ENCODE measurements around the gene SLC25A47.

SLC25A47 gene

DNA sequence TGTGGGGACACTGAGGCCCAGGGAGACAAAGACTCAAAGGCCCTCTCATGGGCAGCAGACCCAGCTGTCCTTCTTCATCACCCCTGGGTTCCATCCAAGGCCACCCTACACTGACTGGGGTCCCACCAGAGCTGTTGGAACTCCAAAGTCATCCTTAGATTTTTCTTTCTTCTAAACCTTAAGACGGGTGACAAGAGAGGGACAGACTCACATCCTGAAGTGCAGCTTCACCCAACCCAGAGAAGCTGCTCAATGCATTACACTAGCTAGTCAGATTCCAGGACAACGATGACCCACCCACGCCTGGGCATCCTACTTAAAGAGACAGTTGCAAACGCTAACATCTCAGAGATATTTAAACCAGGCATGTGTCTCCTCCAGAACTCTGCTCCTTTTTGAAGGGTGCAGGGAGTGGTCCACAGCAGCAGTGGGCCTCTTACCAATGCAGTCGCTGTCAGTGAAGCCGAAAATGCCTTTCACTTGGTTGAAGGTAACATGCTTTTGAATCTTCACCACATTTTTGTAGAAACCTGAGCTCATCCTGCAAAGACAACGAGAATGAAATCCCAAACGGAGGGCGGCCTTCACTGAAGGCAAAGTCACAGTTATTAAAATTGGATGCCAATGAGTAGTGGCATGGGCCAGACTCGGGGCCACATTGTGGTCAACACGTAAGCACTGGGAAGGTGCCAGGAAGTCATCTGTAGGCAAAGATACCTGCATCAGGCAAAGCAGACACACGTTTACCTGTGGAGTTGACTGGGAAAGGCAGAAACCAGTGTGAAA is 23.4 kb downstream of the SLC25A47 start:
- DNase-seq (ENCODE audit: low spot score), result no peak

DNA sequence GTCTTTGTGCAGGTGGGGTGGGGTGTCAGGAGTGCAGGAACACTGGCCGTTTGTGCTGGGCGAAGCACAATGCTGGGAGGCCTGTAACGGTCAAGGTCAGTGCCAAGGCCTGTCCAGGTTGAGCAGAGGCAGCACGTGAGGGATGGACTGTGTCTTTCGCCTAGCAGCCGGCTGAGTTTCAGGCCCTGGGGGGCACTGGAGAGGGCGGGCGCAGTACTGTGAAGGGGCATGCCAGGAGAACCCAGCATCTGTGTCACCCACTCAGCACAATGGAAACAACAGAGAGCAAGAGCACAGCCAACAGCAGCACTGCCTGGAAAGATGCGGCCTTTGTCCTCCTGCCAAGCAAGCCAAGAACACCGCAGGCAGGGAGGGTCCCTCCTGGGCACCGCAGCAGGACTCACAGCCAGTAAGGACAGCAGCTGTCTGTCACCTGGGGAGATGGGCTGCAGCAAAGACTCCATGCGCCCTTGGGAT is 25.2 kb downstream of the SLC25A47 start:
- DNase-seq (ENCODE audit: low spot score), result no peak

DNA sequence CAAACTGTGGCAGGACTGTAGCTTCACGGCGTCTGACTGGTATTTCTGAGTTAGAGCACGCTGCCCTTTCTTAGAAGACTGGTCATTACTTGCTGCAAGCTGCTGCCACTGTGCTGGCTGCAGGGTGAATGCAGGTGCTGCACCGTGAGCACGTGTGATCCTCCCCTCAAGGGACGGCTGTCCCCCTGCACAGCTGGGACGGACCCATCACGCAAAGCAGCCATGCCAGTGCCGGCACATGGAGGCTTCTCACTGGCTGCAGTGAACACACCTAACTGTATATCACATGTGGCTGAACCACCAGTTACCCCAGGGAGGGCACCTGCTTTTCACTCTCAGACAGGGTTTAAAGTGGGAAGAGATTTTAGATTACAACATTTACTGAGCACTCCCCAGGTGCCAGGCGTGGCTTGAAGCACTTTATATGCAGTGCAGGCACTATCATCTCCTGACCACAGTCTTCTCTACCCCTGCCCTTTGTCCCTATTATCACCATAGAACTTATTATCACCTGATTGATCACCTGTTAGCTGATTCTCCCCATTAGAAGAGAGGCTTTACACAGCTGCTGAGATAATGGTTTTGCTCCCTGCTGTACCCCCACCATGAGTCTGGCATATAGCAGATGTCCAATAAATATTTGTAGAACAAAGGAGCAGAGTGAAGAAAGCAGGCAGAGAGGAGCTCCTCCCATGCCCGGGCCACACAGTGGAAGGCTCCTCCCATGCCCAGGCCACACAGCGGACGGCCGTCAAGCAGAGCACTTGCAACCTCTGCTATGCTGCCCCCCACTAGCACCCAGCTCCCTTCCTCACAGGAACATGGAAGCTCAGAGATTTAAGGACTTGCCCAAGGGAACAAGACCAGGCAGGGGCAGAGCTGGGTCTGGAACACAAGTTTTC is 25.9 kb downstream of the SLC25A47 start:
- DNase-seq (ENCODE audit: low spot score), result no peak

DNA sequence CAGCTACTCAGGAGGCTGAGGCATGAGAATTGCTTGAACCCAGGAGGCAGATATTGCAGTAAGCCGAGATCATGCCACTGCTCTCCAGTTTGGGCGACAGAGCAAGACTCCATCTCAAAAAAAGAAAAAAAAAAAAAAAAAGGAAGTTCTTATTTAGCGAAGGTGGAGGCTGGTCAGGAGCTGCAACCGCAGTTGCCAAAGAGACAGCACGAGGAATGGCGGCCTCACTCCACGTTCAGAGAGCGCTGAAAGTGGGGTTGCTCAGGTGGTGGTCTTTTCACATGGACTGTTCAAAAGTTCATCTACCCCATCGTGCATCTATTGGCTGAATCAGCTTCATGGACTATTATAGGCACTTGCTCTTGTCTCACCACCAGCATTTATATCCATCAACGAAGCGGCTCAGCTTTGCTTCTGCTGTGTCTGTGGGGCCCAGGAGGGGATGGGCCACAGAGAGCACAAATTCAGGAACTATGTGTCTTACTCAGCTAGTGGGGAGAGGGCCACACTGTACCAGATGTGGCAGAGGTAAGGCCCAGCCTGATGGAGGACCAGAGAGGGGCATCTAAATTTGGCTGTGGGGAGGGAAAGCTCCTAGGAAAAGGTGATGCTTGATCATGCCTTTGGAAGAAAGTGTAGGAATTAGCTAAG is 27.3 kb downstream of the SLC25A47 start:
- DNase-seq (ENCODE audit: low spot score), result no peak

DNA sequence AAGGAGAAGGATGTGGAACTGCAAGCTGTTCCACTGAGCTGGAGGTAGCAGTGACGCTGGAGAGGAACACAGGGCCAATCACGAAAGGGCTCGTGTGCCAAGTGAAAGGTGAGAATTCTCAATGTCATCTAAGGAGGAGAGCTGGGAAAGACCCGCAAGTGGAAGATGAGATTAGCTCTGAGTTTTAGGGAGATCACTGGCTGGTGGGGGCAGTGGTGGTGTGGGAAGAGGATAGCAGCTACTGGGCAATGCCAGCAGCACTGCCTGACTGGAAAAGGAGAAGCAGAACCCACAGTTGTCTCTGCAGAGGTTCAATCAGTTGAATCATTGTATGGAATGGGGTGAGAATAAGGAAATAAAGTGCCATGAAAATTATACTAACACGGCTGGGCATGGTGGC is 27.8 kb downstream of the SLC25A47 start:
- no peak for DNase-seq (ENCODE audit: low spot score)

DNA sequence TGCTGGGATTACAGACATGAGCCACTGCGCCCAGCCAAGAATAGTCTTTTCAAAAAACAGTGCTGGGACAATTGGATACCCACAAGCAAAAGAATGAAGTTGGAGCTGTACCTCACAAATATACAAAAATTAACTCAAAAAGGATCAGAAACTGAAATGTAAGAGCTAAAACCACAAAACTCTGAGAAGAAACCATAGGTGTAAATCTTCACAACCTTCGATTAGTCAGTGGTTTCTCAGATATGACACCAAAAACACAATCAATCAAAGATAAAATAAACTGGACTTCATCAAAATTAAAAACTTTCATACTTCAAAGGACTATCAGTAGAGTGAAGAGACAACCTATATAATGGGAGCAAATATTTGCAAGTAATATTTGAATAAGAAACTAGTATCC is 35.3 kb downstream of the SLC25A47 start:
- DNase-seq (ENCODE audit: low spot score), result no peak

DNA sequence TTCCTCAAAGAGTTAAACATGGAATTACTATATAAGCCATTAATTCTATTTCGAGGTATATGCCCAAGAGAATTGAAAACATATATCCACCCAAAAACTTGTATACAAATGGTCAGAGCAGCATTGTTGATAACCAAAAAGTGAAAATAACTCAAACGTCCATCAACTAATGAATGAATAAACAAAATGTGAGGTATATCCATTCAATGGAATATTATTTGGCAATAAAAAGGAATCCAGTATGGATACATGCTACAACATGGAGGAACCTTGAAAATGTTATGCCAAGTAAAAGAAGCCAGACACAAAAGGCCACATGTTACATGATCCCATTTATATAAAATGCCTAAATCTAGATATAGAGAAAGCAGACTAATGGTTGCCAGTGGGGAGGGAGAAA is 36.0 kb downstream of the SLC25A47 start:
- DNase-seq (ENCODE audit: low spot score), result no peak

DNA sequence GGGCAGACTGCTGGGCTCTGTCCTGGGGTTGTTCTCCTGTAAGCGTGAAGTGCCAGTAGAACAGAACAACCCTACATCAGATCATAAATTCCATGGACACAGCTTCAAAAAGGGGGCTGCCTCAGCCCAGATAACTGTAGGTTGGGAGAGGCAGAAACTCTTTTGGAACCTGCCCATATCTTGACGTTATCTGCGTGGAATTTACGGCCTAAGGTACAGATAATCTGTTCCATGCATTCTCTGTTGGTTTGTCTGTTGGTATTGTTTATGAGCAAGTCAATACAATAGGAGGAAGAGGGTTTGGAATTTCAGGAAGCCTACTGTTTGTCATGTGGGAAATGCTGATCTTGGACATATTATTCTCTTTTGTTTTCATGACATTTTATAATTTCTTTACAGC is 36.7 kb downstream of the SLC25A47 start:
- no peak for DNase-seq (ENCODE audit: low spot score)

DNA sequence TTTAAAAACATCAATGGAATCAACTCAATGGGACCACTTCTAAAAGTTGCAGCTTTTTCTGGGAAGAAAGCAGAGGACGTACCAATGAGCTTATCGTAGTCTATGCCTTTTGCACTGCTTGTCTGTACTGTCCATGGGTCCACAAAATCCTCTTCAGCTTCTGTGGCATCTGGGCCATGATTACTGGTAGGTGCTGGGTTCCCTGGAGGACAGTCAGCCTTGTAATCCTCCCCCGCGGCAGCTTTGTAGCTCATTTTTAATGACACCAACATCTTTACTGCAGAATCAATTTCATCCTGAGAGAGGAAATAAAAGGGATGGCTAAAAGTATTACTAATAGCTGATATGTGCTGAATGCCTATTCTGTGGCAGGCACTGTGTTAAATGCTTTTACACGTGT is 38.5 kb downstream of the SLC25A47 start:
- DNase-seq (ENCODE audit: low spot score), result no peak

DNA sequence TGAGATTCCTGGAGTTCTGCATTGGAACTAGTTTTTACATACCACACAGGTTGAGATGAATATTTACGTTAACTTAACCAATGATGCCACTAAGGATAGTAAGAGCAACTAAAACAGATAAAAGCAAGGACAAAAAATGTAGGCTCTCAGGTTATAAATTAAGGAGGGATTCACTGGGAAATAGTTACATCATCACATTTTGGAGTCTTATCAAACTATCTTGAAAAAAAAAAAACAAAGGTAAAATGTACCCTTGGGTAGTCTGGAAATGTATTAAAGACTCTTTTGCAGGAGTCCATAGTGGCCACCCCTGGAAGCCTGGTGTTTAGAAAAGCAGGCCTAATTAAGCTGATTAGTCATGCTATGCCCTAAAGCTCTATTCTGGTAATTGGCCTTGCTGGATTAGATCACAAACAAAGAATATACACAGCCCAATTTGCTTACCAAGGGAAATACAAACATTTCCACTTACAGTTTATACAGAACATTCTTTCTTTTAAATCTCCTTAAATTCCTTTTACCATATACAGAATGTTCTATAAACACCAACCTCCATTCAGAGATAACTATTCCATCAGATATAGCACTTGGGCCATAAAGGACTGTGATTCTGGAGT is 39.3 kb downstream of the SLC25A47 start:
- no peak for DNase-seq (ENCODE audit: low spot score)

DNA sequence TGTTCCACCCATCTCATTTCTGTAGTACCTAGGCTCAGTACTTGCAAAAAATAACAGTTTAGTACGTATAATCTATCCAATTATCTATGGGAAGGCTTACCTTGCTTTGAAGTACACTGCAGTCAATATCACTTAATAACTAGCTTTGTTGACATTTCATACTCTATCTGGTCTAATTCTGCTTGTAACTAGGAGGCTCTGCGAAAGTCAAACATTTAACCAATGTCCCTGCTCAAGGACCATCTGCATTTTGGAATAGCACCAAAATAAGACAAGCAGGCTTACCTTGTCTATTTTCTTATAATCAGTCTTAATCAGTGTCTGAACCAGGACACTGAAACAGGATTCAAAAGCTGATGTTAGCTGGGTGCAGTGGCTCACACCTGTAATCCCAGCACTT is 39.9 kb downstream of the SLC25A47 start:
- no peak for DNase-seq (ENCODE audit: low spot score)

DNA sequence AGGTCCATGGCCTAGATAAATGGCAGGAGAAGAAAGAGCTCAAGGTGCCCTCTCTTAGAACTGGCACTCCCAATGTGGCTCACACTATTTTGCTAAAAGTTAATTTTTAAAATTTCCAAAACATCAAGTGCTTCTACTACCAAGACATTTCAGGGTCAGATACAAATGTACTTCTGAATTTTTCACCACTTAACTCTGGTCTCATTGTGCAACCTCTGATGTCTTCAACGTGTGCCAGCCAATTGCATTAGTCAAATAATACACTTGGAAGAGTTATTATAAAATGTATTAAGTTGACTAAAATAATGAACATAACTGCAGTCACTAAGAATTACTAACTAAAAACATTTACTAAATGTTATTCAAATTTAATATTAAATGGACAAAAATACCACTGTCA is 41.3 kb downstream of the SLC25A47 start:
- DNase-seq (ENCODE audit: low spot score), result no peak

DNA sequence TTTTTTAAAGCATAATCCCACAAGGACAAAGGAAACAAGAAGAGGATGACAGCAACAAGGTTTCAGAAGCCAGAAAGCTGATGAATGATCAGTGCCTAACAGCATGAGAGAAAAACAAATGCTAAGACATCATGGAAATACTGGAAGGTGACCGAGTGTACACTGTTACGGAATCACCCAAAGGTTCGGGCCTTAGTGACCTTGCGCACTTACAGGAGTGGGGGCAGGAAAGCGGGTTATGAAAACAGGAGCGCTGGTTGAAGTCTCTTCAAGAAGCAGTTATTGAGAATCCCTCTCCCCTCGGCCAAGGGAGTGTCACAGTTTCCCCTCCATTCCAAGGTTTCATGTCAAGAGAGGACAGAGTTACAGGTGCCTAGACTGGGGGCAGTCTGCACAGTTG is 42.6 kb downstream of the SLC25A47 start:
- DNase-seq (ENCODE audit: low spot score), result no peak

DNA sequence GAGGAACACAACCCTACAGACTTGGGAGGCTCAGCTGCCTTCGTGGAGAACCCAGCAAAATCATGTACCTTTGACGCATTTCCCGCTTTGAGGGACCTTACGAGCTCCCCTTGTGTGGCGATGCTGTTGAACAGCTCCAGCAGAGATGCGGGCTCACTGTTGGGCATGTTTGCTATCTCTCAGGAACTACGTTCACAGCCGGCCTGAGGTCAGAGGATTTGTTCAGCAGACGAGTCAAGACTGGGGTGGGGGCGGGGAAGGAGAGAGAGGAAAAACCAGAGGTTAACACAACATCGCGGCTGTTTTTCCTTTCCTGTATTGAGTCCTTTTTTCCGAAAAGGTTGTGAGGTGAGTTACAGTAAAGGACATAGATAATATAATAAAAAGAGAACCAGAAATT is 45.9 kb downstream of the SLC25A47 start:
- DNase-seq (ENCODE audit: low spot score), result no peak

DNA sequence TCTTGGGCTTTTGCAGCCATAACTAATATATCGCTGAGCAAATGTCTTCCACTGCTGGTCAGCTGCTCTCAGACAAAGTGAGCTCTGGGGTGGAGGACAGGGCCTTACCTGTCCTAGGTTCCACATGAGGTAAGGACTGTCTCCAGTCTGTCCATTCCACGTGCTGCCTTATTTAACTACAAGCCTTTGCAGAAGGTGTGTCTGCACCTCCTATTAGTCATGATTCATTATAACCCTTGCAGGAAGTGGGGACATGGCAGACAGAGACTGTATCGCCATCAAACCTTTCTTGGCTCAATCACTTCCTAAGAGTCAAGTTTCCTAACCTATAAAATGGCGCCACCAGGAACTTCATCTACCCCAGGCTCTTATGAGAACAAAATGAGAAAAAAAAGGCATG is 46.9 kb downstream of the SLC25A47 start:
- DNase-seq (ENCODE audit: low spot score), result no peak

DNA sequence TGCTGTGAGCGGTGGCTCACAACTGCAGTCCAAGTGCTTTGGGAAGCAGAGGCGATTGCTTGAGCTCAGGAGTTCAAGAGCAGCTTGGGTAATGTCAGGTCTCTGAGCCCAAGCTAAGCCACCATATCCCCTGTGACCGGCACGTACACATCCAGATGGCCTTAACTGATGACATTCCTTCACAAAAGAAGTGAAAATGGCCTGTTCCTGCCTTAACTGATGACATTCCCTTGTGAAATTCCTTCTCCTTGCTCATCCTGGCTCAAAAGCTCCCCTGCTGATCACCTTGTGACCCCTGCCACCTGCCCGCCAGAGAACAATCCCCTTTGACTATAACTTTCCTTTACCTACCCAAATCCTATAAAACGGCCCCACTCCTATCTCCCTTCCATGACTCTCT is 48.6 kb downstream of the SLC25A47 start:
- no peak for DNase-seq (ENCODE audit: low spot score)

DNA sequence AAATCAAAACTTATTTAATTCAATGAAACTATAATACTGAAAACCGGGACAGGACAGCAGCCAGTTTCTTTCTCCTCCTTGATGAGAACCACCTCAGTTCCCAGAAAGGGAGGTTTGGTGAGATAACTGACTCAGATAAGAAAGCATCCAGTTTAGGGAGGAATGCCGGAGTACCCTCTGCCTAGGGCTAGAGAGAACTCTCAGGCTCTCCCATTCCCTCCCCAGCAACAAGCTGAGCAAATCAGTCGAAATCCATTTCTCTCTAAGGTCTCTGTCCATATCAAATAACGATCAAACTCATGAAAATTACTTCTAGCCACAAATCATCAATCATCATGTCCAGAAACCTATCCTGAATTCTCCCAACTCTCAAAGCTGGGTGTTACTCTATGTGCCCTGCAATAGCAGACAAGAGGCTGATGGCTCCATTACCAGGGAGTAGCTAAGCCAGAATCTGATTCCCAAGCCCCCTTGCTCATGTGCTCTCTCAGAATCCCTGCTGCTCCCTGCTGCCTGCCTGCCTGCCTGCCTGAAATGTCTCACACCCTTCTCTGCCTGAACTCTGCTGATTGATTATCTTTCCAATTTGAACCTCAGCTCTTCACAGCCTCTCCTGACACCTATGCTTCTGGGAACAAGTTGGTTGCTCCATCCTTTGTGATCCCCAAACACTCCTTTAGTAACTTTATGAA is 49.4 kb downstream of the SLC25A47 start:
- no peak for DNase-seq (ENCODE audit: low spot score)

DNA sequence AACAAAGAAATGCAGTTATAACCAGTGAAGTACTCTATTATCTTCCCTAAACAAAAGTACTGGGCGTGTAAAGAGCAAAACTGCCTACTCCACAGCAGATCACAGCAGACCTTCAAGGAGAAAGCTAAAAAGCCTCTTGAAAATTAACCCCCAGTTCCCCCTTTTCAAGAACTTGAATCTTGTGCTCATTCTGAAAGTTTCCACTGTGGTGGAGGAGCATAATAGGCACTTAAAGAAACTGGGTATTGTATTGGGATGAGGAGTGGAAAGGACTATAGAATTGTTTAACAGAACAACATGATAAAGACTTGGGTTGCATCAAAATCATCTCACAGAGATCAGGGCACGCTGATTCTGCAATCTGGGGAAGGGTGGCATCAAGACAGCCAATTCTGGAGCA is 51.1 kb downstream of the SLC25A47 start:
- DNase-seq (ENCODE audit: low spot score), result no peak

DNA sequence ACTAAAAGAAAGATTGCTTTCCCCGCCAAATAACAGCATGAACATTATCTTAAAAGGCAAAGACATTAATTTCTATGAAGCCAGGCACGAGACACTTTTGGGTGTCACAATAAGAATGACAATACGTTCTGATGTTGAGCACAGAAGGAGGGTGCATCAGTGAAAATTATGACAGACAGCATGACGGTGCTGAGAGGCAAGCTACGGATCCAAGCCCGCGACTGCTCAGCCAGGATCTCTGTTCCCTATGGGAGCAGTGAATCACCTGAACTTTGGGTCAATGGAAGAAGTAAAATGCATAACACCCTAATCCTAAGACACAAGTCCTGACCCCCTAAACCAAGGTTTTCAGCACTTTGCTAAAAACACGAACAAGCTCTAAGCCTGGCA is 51.7 kb downstream of the SLC25A47 start:
- DNase-seq (ENCODE audit: low spot score), result no peak

DNA sequence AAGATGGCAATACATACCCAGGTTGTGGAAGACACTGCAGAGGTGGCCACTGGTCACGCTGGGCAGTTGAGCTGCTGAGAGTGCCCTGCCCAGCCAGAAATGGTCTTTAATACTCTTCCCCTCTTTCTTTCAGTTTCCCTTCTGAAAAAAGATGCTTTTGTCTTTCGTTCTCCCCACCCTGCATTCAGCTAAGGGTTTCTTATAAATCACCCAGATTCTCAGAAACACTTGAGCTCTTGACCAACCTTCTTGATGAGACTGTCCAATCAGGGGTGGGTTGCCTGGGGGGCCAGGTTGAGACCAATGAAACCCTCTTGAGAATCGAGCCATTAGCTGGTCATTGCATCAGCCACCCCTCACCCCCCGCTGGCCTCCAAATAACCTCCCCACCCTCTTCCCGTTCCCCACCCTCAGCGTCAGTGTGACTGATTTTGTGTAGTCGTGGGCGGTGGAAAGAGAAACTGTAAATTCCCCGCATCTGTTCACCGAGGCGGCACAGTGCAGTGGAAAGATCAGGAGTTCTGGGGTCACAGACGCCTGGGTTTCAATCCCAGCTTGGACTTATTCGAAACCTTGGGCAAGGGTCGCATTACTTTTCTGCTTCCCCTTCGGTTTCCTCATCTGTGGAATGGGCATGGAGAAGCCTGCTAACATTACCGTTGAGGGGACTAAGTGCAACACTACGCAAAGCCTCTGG is 52.3 kb downstream of the SLC25A47 start:
- DNase-seq (ENCODE audit: low spot score), result peak; percentile 90

Data from LoVo (cell line).